AG09319 (cell line): Measurements from ENCODE around the gene CEP57.

Experiments used
- DNase-seq: peaks from one replicate; pipeline ENCODE4 v3.0.0-alpha.2; 2010; ENCODE audit warnings: low read depth; ENCODE audit errors: extremely low read depth
- CTCF ChIP-seq: IDR thresholded peaks from 2 replicates; pipeline ENCODE4 v1.5.1; 2011; ENCODE audit warnings: low read depth, mild to moderate bottlenecking, inconsistent platforms, low read length, moderate library complexity

The CEP57 gene

GRCh38 chr11:95790933-95791708, 823 bp downstream of the CEP57 start:
- TF ChIP-seq CTCF: no peak
- DNase-seq: no peak

- TF ChIP-seq CTCF: no peak
- no peak for DNase-seq
Measured at GRCh38 chr11:95791709-95792033, 1.4 kb downstream of the CEP57 start.

GRCh38 chr11:95792200-95792599, 1.9 kb downstream of the CEP57 start:
- TF ChIP-seq CTCF: no peak
- no peak for DNase-seq

- TF ChIP-seq CTCF: no peak
Measured at GRCh38 chr11:95792700-95793099, 2.4 kb downstream of the CEP57 start.

GRCh38 chr11:95793116-95793515, 2.8 kb downstream of the CEP57 start:
- DNase-seq: no peak
- no peak for TF ChIP-seq CTCF

More at GRCh38 chr11:95792700-95793099, 2.4 kb downstream of the CEP57 start:
- no peak for DNase-seq

GRCh38 chr11:95794086-95794485, 3.8 kb downstream of the CEP57 start:
- no peak for DNase-seq
- no peak for TF ChIP-seq CTCF

GRCh38 chr11:95795627-95796295, 5.5 kb downstream of the CEP57 start:
- TF ChIP-seq CTCF: no peak
- DNase-seq: no peak
